ENCODE measurements around the gene HPX.

HPX gene

GRCh38 chr11:6388748-6389147, 52.0 kb downstream of the HPX start:
- DNase-seq, result no peak

GRCh38 chr11:6387811-6388599, 52.8 kb downstream of the HPX start:
- DNase-seq, result no peak

GRCh38 chr11:6385046-6385777, 55.6 kb downstream of the HPX start:
- DNase-seq, result no peak
